Calu3 (cell line): ENCODE data around the gene MCC. TPM values are rescaled to one million over a fixed set of nuclear protein-coding genes. Genes with fewer than 3 reads are reported as not detected.

ENCODE experiments used
- BruUV-seq: library from RNA; stranded (reverse); fragments of 400-500 nt; replicated peaks from 2 replicates; lab custom pipeline; 2021; lab: Mats Ljungman, UMichigan
- CTCF ChIA-PET: fragments of 300-600 bp; sonication (Branson Sonifier 250); formaldehyde crosslinking; loops from one replicate; lab custom pipeline; 2022; ENCODE audit warnings: antibody characterized with exemption; lab: Charles Lee
- DNase-seq: peaks from one replicate; pipeline ENCODE4 v3.0.0; 2022
- H3K27ac Mint-ChIP-seq: one replicate; pipeline ENCODE4 v1.8.0; 2022; ENCODE audit warnings: mixed read lengths; ENCODE audit not compliant: unreplicated experiment
- H3K27me3 Mint-ChIP-seq: one replicate; pipeline ENCODE4 v1.8.0; 2022; ENCODE audit warnings: mixed read lengths; ENCODE audit not compliant: unreplicated experiment
- H3K36me3 Mint-ChIP-seq: one replicate; pipeline ENCODE4 v1.8.0; 2022; ENCODE audit warnings: mild to moderate bottlenecking, moderate library complexity, mixed read lengths; ENCODE audit not compliant: insufficient read depth, unreplicated experiment
- H3K4me1 Mint-ChIP-seq: one replicate; pipeline ENCODE4 v1.8.0; 2022; ENCODE audit warnings: mild to moderate bottlenecking, low read depth, mixed read lengths; ENCODE audit not compliant: unreplicated experiment
- H3K4me3 Mint-ChIP-seq: one replicate; pipeline ENCODE4 v1.8.0; 2022; ENCODE audit warnings: mild to moderate bottlenecking, low read depth, moderate library complexity, mixed read lengths; ENCODE audit not compliant: unreplicated experiment
- H3K9me3 Mint-ChIP-seq: one replicate; pipeline ENCODE4 v1.8.0; 2022; ENCODE audit warnings: low read depth, mixed read lengths; ENCODE audit not compliant: unreplicated experiment
- CTCF ChIP-seq: fragments of 200-600 bp; IDR thresholded peaks from one replicate; pipeline ENCODE4 v1.8.0; 2022; ENCODE audit warnings: antibody characterized with exemption; ENCODE audit not compliant: unreplicated experiment
- intact Hi-C: fragments of 100-400 bp; cut with micrococcal nuclease; formaldehyde crosslinking; loops from one replicate; pipeline ENCODE4 v1.10.0; 2022; ENCODE audit not compliant: unreplicated experiment
- total RNA-seq: library from RNA; stranded (reverse); gene quantifications from 2 replicates; pipeline ENCODE4 v1.2.3, GENCODE V29; 2022

The MCC gene
- total RNA-seq, 1 experiment from 2014 or later, result 2.8 TPM

DNA sequence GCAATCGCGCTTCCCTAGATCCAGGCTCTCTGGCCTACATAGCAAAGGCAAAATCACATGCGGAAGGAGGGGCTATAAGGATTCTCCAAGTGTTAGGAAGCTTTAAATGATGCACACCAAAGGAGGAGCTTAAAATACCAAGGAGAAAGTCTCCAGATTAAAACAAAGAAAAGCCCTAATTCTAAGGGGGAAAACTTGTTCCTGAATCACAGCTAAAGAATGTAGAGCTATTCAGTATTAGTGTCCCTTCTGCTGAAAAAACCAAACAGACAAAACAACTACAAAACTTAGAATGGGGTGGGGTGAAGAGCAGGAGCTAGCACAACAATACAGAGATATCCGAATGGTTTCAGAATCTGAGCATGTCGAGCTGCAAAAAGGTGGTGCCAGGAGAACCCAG lies 297.9 kb downstream of the MCC start:
- no peaks in the 10 kb centered on the region for H3K36me3 Mint-ChIP-seq
- intact Hi-C loops, result no loop called here
- H3K27ac Mint-ChIP-seq, result no peak overlapping the region
- no peak overlapping the region for H3K4me3 Mint-ChIP-seq
- peaks cover 8% of the 10 kb centered on the region for H3K4me1 Mint-ChIP-seq
- H3K27me3 Mint-ChIP-seq, result no peaks in the 10 kb centered on the region
- CTCF ChIA-PET, result no interaction called here
- TF ChIP-seq CTCF, result no peak
- DNase-seq, result no peak
- no TSS peak for BruUV-seq
- peaks cover 9% of the 10 kb centered on the region for H3K9me3 Mint-ChIP-seq

- no TSS peak for BruUV-seq
- Mint-ChIP-seq H3K4me3 (no peak overlapping the region), H3K27ac (no peak overlapping the region), H3K27me3 (no peaks in the 10 kb centered on the region), H3K36me3 (no peaks in the 10 kb centered on the region), H3K4me1 (peaks cover 8% of the 10 kb centered on the region), H3K9me3 (peaks cover 7% of the 10 kb centered on the region)
- intact Hi-C loops, result no loop called here
- TF ChIP-seq CTCF, result no peak
- CTCF ChIA-PET, result no interaction called here
- no peak for DNase-seq
These were observed 299.0 kb downstream of the MCC start for GRCh38 chr5:113189291-113189690.

GRCh38 chr5:113188436-113188835 lies 299.8 kb downstream of the MCC start:
- H3K9me3 Mint-ChIP-seq, result peaks cover 4% of the 10 kb centered on the region
- H3K27me3 Mint-ChIP-seq, result no peaks in the 10 kb centered on the region
- H3K4me3 Mint-ChIP-seq, result no peak overlapping the region
- CTCF ChIA-PET, result no interaction called here
- no peak overlapping the region for H3K27ac Mint-ChIP-seq
- H3K4me1 Mint-ChIP-seq, result peaks cover 8% of the 10 kb centered on the region
- TF ChIP-seq CTCF, result no peak
- no peaks in the 10 kb centered on the region for H3K36me3 Mint-ChIP-seq
- no peak for DNase-seq
- intact Hi-C loops, result no loop called here
- BruUV-seq, result no TSS peak

- intact Hi-C loops, result no loop called here
- peaks cover 8% of the 10 kb centered on the region for H3K4me1 Mint-ChIP-seq
- CTCF ChIA-PET, result interaction anchor here (0.6 kb wide), 1 partner anchor 11 kb away, joined by 3 read pairs; no protein-coding TSS in a partner anchor
- H3K9me3 Mint-ChIP-seq, result peaks cover under 1% of the 10 kb centered on the region
- DNase-seq, result no peak
- no peaks in the 10 kb centered on the region for H3K36me3 Mint-ChIP-seq
- no peak overlapping the region for H3K4me3 Mint-ChIP-seq
- no peaks in the 10 kb centered on the region for H3K27me3 Mint-ChIP-seq
- TF ChIP-seq CTCF, result no peak
- H3K27ac Mint-ChIP-seq, result no peak overlapping the region
- no TSS peak for BruUV-seq
These were observed 300.3 kb downstream of the MCC start for GRCh38 chr5:113187906-113188305.
